NB4 (cell line): Measurements from ENCODE around the gene GBX2.

ENCODE experiments used
- DNase-seq: peaks from one replicate; pipeline ENCODE4 v3.0.0; 2010; ENCODE audit warnings: low read depth
- H3K4me3 ChIP-seq: one replicate; pipeline ENCODE4 v1.5.1; 2011; ENCODE audit warnings: mild to moderate bottlenecking, low read depth, low read length, moderate library complexity
- MYC ChIP-seq: IDR thresholded peaks from 2 replicates; pipeline ENCODE4 v1.6.1; 2011; ENCODE audit warnings: low read depth, low read length
- POLR2A ChIP-seq: IDR thresholded peaks from 2 replicates; pipeline ENCODE4 v1.6.1; 2011; ENCODE audit warnings: mild to moderate bottlenecking; ENCODE audit not compliant: insufficient read length; ENCODE audit errors: extremely low read depth
- TF ChIP-seq, protein P1 (sequence below): IDR thresholded peaks from one replicate; pipeline ENCODE4 v1.5.1; 2012; ENCODE audit warnings: low read depth, low read length
- TF ChIP-seq, protein P2 (sequence below): IDR thresholded peaks from 2 replicates; pipeline ENCODE4 v1.6.1; 2011; ENCODE audit warnings: low read depth, low read length

The GBX2 gene

DNA sequence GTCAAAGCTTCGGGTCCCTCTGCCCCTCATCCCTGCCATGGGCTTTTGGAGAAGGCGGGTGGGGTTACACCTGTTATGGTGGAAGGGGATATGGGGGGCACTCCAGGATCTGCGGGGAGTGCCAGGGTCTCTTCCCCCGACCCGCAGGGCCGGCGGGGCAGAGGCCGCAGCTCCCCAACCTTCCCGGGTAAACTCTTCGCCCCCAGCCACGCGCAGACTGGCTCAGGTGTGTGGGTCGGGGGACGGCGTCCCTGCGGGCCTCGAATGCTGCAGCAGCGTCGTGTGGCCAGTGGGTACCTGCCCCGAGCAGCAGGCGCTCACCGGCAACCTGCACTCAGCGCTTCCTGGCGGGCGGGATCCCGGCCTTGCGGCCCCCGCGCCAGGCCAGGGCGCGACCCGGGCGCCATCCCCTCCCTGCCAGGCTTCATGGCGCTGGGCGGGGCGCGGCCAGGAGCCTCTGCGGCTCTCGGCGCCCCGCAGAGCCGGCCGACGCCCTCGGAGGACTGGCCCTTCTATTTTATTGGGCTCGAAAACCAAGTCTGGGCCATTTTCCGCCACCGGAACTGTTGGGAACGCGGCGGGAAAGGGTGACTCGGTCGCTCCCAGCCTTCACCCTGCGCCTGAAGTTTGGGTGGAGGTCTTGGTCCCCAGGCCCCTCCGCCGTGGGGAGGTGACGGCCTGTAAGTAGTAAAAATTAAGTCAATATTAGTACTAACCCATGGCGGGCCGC lies 4.5 kb downstream of the GBX2 start:
- DNase-seq = no peak
- H3K4me3 ChIP-seq = no peak overlapping the region
- TF ChIP-seq, protein P1, sequence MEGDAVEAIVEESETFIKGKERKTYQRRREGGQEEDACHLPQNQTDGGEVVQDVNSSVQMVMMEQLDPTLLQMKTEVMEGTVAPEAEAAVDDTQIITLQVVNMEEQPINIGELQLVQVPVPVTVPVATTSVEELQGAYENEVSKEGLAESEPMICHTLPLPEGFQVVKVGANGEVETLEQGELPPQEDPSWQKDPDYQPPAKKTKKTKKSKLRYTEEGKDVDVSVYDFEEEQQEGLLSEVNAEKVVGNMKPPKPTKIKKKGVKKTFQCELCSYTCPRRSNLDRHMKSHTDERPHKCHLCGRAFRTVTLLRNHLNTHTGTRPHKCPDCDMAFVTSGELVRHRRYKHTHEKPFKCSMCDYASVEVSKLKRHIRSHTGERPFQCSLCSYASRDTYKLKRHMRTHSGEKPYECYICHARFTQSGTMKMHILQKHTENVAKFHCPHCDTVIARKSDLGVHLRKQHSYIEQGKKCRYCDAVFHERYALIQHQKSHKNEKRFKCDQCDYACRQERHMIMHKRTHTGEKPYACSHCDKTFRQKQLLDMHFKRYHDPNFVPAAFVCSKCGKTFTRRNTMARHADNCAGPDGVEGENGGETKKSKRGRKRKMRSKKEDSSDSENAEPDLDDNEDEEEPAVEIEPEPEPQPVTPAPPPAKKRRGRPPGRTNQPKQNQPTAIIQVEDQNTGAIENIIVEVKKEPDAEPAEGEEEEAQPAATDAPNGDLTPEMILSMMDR = no peak
- TF ChIP-seq MYC (no peak), POLR2A (no peak)
- TF ChIP-seq, protein P2, sequence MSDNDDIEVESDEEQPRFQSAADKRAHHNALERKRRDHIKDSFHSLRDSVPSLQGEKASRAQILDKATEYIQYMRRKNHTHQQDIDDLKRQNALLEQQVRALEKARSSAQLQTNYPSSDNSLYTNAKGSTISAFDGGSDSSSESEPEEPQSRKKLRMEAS = no peak

DNA sequence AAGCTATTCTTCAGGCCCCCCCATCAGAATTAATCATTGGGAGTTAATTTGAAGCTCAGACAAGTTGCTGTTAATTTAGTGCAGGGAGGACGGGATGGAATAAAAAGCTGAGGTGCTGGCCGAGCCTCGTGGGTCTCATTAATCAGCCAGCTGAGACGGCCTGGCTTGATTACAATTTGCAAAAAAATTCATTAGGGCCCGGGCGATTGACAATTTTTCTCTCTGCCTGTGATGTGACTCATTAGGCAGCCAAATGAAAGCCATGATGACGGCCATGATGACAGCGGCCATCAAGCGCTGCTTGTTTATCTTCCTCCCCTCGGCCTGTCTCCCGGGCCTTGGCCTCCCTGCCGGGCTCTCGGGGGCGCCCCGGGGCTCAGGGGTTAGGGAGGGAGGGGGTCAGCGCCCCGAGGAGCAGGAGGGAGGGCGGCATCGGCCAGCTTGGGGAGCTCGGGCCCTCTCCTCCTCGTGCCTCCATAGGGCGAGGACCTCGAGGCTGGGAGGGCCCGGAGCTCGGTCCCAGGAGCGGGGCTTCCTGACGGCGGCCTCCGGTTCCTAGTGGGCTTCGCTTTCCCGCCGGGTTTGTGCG lies 5.2 kb downstream of the GBX2 start:
- no peak overlapping the region for H3K4me3 ChIP-seq
- no peak for DNase-seq
- TF ChIP-seq MYC = no peak
- no peak for TF ChIP-seq POLR2A
- TF ChIP-seq, protein P2 = no peak
- TF ChIP-seq, protein P1 = no peak

DNA sequence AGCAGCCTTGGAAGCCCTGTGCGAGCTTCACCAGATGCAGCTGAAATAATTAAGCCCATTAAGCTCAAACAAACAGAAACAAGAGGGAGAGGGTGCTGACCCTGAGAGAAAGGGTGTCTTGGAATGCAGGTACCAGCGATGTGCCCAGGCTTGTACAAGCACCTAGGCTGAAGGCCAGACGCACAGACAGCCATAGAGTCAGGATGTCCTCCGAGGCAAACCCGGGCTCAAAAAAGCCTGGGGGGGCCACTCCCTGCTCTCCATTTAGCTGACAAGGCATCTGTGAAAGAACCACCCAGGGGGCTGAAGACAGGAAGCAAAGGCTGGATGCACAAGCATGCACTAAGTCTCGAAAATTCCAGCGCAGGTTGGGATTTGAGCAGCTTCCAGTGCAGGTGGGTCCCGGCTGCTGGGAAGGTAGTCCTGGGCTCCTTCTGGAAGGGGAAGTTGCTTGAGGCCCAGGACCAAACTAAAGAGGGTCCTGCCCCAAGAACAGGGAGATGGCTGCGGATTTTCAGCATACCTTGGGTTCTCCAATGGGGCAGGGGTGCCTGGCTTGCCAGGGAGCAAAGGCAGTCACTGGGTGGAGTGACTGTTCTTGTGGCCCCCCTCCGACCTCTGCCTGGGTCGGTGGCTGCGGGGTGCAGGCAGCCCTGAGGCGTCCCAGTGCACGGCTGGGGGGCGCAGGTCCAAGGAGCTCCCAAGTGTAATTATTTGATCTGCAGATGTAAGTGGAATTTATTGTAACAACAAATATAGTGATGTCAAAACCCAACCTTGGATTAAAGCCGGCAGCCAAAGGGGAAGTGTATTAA lies 5.9 kb downstream of the GBX2 start:
- TF ChIP-seq, protein P1 = no peak
- TF ChIP-seq, protein P2 = no peak
- no peak for TF ChIP-seq MYC
- TF ChIP-seq POLR2A = no peak
- no peak for DNase-seq
- H3K4me3 ChIP-seq = no peak overlapping the region

DNA sequence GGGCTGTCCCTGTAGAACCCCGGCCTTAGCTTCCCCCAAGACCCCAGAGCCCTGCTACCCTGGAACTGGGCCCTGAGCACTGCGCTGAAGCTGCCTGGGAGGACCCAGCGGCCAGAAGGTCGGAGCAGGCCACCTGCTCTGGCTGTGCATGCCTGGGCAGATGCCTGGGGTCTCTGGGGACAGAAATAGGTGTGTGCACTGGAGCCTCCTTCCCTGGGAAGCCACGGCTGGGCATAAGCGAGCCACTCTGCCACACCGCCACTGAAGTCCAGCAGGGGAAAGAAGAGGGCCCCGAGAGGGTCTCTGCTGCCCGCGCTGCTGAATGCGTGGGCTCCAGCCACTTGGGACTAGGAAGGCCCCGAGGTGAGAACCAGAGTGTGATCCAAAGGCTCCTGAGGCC lies 6.7 kb downstream of the GBX2 start:
- no peak for DNase-seq
- no peak overlapping the region for H3K4me3 ChIP-seq
- TF ChIP-seq, protein P2 = no peak
- TF ChIP-seq POLR2A = no peak
- TF ChIP-seq, protein P1 = no peak
- TF ChIP-seq MYC = no peak

DNA sequence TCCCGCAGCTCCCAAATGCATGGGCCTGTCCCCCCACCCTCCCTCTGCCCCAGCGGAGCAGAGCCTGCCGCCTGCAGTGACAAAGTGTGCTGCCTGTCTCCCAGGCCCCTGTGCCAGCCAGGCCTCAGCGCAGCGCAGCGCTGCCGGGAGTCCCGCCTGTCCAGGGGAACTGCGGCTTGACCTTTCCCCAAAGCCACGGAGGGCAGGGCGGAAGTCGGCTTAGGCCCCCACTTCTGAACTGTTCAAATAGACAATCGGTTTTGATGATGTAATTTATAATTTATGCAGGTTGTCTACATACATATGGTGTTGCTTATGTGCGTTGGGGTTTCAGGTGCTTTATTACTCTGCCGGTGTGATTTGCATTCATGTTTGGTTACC lies 7.1 kb downstream of the GBX2 start:
- DNase-seq = no peak
- H3K4me3 ChIP-seq = no peak overlapping the region
- TF ChIP-seq, protein P1 = no peak
- TF ChIP-seq MYC = no peak
- TF ChIP-seq POLR2A = no peak
- TF ChIP-seq, protein P2 = no peak
